SU-DHL-6 (cell line): Measurements from ENCODE around the gene CCDC141.

Source experiments
- H2AFZ ChIP-seq: fragments of 200-600 bp; sonication (generic); 2 replicates; pipeline ENCODE4 v1.6.1; 2014; ENCODE audit warnings: low read depth, mild to moderate bottlenecking, moderate library complexity, mixed read lengths, antibody characterized with exemption, low read length; ENCODE audit not compliant: severe bottlenecking
- H3F3A ChIP-seq: fragments of 200-600 bp; shearing (Covaris generic); 2 replicates; pipeline ENCODE4 v1.6.0; 2016; ENCODE audit warnings: antibody characterized with exemption, mild to moderate bottlenecking; ENCODE audit not compliant: insufficient read depth
- H3K27ac ChIP-seq: fragments of 200-600 bp; sonication (generic); 2 replicates; pipeline ENCODE4 v1.5.1; 2016; ENCODE audit warnings: low read depth, mild to moderate bottlenecking, low read length, moderate library complexity, mixed read lengths
- H3K27me3 ChIP-seq: fragments of 200-600 bp; sonication (generic), shearing (Covaris generic); 2 replicates; pipeline ENCODE4 v1.6.0; 2014; ENCODE audit warnings: mild to moderate bottlenecking, low read length
- H3K36me3 ChIP-seq: fragments of 200-600 bp; sonication (generic); 2 replicates; pipeline ENCODE4 v1.6.1; 2014; ENCODE audit warnings: mild to moderate bottlenecking, low read length, mixed read lengths
- H3K4me2 ChIP-seq: fragments of 300-600, 200-600 bp; shearing (Covaris generic), sonication (generic); 2 replicates; pipeline ENCODE4 v1.6.0; 2014; ENCODE audit warnings: low read length, low read depth, mild to moderate bottlenecking; ENCODE audit not compliant: poor library complexity, severe bottlenecking
- H3K4me3 ChIP-seq: fragments of 200-600 bp; sonication (generic); 2 replicates; pipeline ENCODE4 v1.5.1; 2014; ENCODE audit warnings: antibody characterized with exemption, low read length, mild to moderate bottlenecking, mixed read lengths; ENCODE audit not compliant: insufficient read depth, poor library complexity, severe bottlenecking
- H3K79me2 ChIP-seq: fragments of 200-600 bp; sonication (generic); 2 replicates; pipeline ENCODE4 v1.6.1; 2014; ENCODE audit warnings: mild to moderate bottlenecking, low read length, moderate library complexity; ENCODE audit not compliant: insufficient read depth
- H3K9ac ChIP-seq: fragments of 200-600 bp; sonication (generic); 2 replicates; pipeline ENCODE4 v1.7.0; 2014; ENCODE audit warnings: mild to moderate bottlenecking, low read length
- H3K9me2 ChIP-seq: fragments of 200-600 bp; sonication (generic); replicated peaks from 2 replicates; pipeline ENCODE4 v1.6.1; 2014; ENCODE audit warnings: low read length; ENCODE audit not compliant: insufficient read depth
- H3K9me3 ChIP-seq: fragments of 200-600 bp; sonication (generic); 2 replicates; pipeline ENCODE4 v1.6.1; 2014; ENCODE audit warnings: low read length, mixed read lengths; ENCODE audit not compliant: insufficient read depth
- H4K20me1 ChIP-seq: fragments of 200-600 bp; sonication (generic); 2 replicates; pipeline ENCODE4 v1.6.1; 2014; ENCODE audit warnings: low read depth, mild to moderate bottlenecking, antibody characterized with exemption, low read length, moderate library complexity, mixed read lengths
- EZH2phosphoT487 ChIP-seq: fragments of 200-600 bp; sonication (generic), shearing (Covaris generic); conservative IDR thresholded peaks from 2 replicates; pipeline ENCODE4 v1.6.1; 2018; ENCODE audit warnings: mild to moderate bottlenecking, antibody characterized with exemption, low read length, moderate library complexity, mixed read lengths
- TF ChIP-seq, protein P1 (sequence below): fragments of 200-600 bp; sonication (generic); IDR thresholded peaks from one replicate; pipeline ENCODE4 v1.5.1; 2017; ENCODE audit warnings: antibody characterized with exemption, mild to moderate bottlenecking, low read length, moderate library complexity; ENCODE audit not compliant: insufficient read depth, poor library complexity, severe bottlenecking

CCDC141 gene

DNA sequence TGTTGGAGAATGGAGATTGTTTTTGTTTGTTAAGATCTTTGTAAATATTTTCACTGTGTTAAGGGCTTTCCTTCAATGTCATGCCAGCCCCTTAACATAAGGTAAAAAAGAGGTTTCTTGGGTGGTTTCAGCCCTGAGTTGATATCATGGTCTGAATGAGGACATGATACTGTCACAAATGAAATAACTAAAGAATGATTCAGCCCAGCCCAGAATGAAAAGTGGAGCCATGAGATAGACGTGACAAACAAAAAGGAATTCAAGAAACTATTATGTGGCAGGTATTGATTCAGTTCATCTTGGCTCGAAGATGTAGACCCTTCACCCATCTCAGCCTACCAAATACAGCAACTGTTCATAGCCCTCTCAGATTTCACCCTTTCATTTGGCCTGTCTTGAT, 154.1 kb downstream of the CCDC141 start:
- Histone ChIP-seq H3K9ac (no peak overlapping the region), H3K36me3 (no peaks in the 10 kb centered on the region), H2AFZ (no peak overlapping the region), H3K4me3 (no peak overlapping the region), H3K9me3 (no peaks in the 10 kb centered on the region), H3K27ac (no peak overlapping the region), H4K20me1 (no peaks in the 10 kb centered on the region), H3K79me2 (no peaks in the 10 kb centered on the region), H3F3A (no peaks in the 10 kb centered on the region), H3K9me2 (no peaks in the 10 kb centered on the region), H3K4me2 (no peak overlapping the region), H3K27me3 (no peaks in the 10 kb centered on the region)
- TF ChIP-seq, protein P1, sequence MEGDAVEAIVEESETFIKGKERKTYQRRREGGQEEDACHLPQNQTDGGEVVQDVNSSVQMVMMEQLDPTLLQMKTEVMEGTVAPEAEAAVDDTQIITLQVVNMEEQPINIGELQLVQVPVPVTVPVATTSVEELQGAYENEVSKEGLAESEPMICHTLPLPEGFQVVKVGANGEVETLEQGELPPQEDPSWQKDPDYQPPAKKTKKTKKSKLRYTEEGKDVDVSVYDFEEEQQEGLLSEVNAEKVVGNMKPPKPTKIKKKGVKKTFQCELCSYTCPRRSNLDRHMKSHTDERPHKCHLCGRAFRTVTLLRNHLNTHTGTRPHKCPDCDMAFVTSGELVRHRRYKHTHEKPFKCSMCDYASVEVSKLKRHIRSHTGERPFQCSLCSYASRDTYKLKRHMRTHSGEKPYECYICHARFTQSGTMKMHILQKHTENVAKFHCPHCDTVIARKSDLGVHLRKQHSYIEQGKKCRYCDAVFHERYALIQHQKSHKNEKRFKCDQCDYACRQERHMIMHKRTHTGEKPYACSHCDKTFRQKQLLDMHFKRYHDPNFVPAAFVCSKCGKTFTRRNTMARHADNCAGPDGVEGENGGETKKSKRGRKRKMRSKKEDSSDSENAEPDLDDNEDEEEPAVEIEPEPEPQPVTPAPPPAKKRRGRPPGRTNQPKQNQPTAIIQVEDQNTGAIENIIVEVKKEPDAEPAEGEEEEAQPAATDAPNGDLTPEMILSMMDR: no peak
- TF ChIP-seq EZH2phosphoT487: no peak

DNA sequence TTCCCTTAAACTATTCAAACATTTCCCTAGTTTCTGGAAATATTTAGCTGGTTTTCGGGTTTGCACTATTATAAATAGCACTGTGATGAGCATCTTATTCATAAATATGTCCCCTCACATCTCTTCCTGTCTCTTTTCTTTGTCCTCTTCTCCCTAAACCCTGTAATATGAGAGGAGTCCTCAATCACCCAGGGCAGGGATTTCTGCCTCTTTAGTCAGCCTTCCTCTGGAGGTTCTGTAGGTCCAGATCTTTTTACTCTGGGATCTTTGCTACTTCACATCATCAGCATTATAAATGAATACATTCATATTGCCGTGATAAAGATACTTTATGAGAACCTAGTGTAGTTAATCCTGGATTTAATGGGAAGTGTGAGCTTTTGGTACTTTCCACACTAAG, 154.8 kb downstream of the CCDC141 start:
- H3K4me3 ChIP-seq: no peak overlapping the region
- no peaks in the 10 kb centered on the region for H4K20me1 ChIP-seq
- H3K4me2 ChIP-seq: no peak overlapping the region
- no peak overlapping the region for H3K27ac ChIP-seq
- no peaks in the 10 kb centered on the region for H3F3A ChIP-seq
- H3K79me2 ChIP-seq: no peaks in the 10 kb centered on the region
- TF ChIP-seq, protein P1: no peak
- TF ChIP-seq EZH2phosphoT487: no peak
- no peaks in the 10 kb centered on the region for H3K27me3 ChIP-seq
- H3K36me3 ChIP-seq: no peaks in the 10 kb centered on the region
- H3K9me2 ChIP-seq: no peaks in the 10 kb centered on the region
- H2AFZ ChIP-seq: no peak overlapping the region
- H3K9me3 ChIP-seq: no peaks in the 10 kb centered on the region
- no peak overlapping the region for H3K9ac ChIP-seq

DNA sequence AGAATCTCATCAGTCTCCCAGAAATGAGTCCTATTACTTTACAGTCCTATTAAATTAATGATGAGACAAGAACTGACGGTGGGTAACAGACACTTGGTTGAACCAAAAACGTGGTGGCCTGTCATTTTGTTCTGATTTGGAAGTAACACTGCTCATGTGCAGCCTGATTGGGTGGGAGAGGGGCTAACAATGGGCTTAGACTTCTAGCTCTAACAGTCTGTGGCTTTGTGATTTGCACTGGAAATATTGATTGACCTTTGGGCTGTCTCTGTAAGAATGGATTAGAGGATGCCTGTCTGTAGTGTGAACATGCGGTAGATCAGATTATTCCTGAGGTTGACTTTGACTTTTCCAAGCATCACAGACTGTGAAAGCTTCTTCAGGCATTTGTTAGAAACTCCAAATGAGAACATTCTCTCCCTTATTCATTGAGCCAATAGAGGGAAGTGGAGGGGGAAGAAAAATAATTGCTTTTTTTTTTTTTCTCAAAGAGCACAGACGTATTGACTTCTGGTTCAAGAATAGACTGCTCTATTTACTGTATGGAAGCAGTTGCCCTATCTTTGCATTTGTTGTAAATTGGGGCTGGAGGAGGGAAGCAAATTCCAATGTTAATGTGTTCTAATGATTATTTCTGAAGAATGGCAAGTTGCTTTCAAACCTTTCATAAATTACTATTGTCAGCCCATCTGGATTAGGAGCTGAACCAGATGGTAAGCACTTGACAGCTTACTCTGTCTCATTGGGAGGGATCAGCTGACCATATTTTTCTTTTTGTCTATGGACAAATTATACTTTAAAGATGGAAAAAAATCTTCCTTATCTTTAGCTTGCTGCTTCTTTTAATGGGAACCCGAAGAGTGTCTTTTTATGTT, 156.9 kb downstream of the CCDC141 start:
- H3K27ac ChIP-seq: no peak overlapping the region
- H3K27me3 ChIP-seq: no peaks in the 10 kb centered on the region
- H2AFZ ChIP-seq: no peak overlapping the region
- H3K9ac ChIP-seq: no peak overlapping the region
- TF ChIP-seq, protein P1: no peak
- no peak for TF ChIP-seq EZH2phosphoT487
- H4K20me1 ChIP-seq: no peaks in the 10 kb centered on the region
- H3K4me3 ChIP-seq: no peak overlapping the region
- no peaks in the 10 kb centered on the region for H3F3A ChIP-seq
- H3K9me2 ChIP-seq: no peaks in the 10 kb centered on the region
- no peaks in the 10 kb centered on the region for H3K9me3 ChIP-seq
- no peaks in the 10 kb centered on the region for H3K79me2 ChIP-seq
- no peaks in the 10 kb centered on the region for H3K36me3 ChIP-seq
- H3K4me2 ChIP-seq: no peak overlapping the region
